T1000 (cell line): ENCODE results near the gene BRSK2.
"Not testable (repeated sequence)": the region's sequence is repeated elsewhere in the genome, so short reads cannot be mapped to it uniquely, and the experiment has no call there.

Experiments used
- DNase-seq: peaks from one replicate; lab custom pipeline; 2025; ENCODE audit warnings: mixed read lengths; lab: John Stamatoyannopoulos, UW

BRSK2 gene

GRCh38 chr11:1500466-1501420, 111.0 kb downstream of the BRSK2 start:
- DNase-seq, result no peak

GRCh38 chr11:1501421-1502167, 111.9 kb downstream of the BRSK2 start:
- no peak for DNase-seq

- DNase-seq, result no peak
Observed at GRCh38 chr11:1502168-1502953, 112.6 kb downstream of the BRSK2 start.

GRCh38 chr11:1502954-1503707, 113.4 kb downstream of the BRSK2 start:
- no peak for DNase-seq

GRCh38 chr11:1503708-1504104, 114.0 kb downstream of the BRSK2 start:
- DNase-seq, result no peak

- DNase-seq, result no peak
Observed at GRCh38 chr11:1504138-1504537, 114.4 kb downstream of the BRSK2 start.

GRCh38 chr11:1504581-1505290, 115.0 kb downstream of the BRSK2 start:
- no peak for DNase-seq

GRCh38 chr11:1505480-1505879, 115.7 kb downstream of the BRSK2 start:
- DNase-seq, result no peak

- no peak for DNase-seq
Observed at GRCh38 chr11:1506981-1507380, 117.2 kb downstream of the BRSK2 start.

GRCh38 chr11:1507381-1508140, 117.8 kb downstream of the BRSK2 start:
- DNase-seq, result no peak

- DNase-seq, result no peak
Observed at GRCh38 chr11:1508491-1508891, 118.8 kb downstream of the BRSK2 start.

GRCh38 chr11:1508986-1509385, 119.3 kb downstream of the BRSK2 start:
- no peak for DNase-seq

GRCh38 chr11:1509626-1510255, 120.0 kb downstream of the BRSK2 start:
- no peak for DNase-seq

- not testable (repeated sequence) for DNase-seq
Observed at GRCh38 chr11:1510351-1510750, 120.6 kb downstream of the BRSK2 start.

GRCh38 chr11:1510928-1511327, 121.2 kb downstream of the BRSK2 start:
- DNase-seq, result no peak

- DNase-seq, result no peak
Observed at GRCh38 chr11:1511937-1512496, 122.3 kb downstream of the BRSK2 start.
